Right lobe of liver (tissue), 6 donors: Measurements from ENCODE around the gene PYGM. TPM values are rescaled to one million over a fixed set of nuclear protein-coding genes. Genes with fewer than 3 reads are reported as not detected.

Experiments
- ATAC-seq, 4 donors: fragments of 200-7000 bp; cut with Tn5 transposase; one replicate each; pipeline ENCODE4 v1.9.1; 2020; ENCODE audit warnings: mild to moderate bottlenecking in 4 of 4, moderate library complexity in 4 of 4
- DNase-seq, 3 donors: peaks; one replicate each; pipeline ENCODE4 v3.0.0-alpha.2; 2020
- H3K27ac ChIP-seq, 3 donors: fragments of 200-600 bp; one replicate each; pipeline ENCODE4 v1.8.0; 2022
- H3K27me3 ChIP-seq, 2 donors: fragments of 200-600 bp; one replicate each; pipeline ENCODE4 v1.8.0; 2022
- H3K36me3 ChIP-seq, 4 donors: fragments of 200-600 bp; sonication (generic) in 1 of 4; one replicate each; pipeline versions ENCODE4 v1.5.1 to v1.8.0; 2017 to 2022; ENCODE audit warnings: control low read depth in 1 of 4
- H3K4me1 ChIP-seq, 4 donors: fragments of 200-600 bp; sonication (generic) in 1 of 4; one replicate each; pipeline versions ENCODE4 v1.5.1 to v1.8.0; 2017 to 2022; ENCODE audit warnings: control low read depth in 1 of 4
- H3K4me3 ChIP-seq, 3 donors: fragments of 200-600 bp; one replicate each; pipeline ENCODE4 v1.8.0; 2022
- H3K9me3 ChIP-seq, 4 donors: fragments of 200-600 bp; sonication (generic) in 1 of 4; one replicate each; pipeline versions ENCODE4 v1.5.1 to v1.8.0; 2017 to 2022; ENCODE audit warnings: control low read depth in 1 of 4
- CTCF ChIP-seq, 4 donors: fragments of 200-600 bp in 3 of 4; fragments of 450-650 bp in 1 of 4; IDR thresholded peaks; one replicate each; pipeline versions ENCODE4 v1.5.1 to v1.8.0; 2016 to 2022; ENCODE audit warnings: antibody characterized with exemption in 4 of 4, mild to moderate bottlenecking in 2 of 4
- POLR2A ChIP-seq: fragments of 450-650 bp; IDR thresholded peaks from one replicate; pipeline ENCODE4 v1.6.1; 2017; ENCODE audit warnings: antibody characterized with exemption, mild to moderate bottlenecking
- WGBS: methylation state at CpG from one replicate; pipeline ENCODE4 v1.1.6; 2018; ENCODE audit warnings: low coverage, low lambda C conversion rate; ENCODE audit not compliant: insufficient coverage; ENCODE audit errors: missing lambda C conversion rate; 5-methylcytosine and 5-hydroxymethylcytosine counted together
- intact Hi-C, 2 donors: fragments of 100-400 bp; cut with DNase I; formaldehyde crosslinking; loops; one replicate each; pipeline versions ENCODE4 v1.11.2 to v1.14.1; 2022
- total RNA-seq, 6 experiments: library from RNA; depleted of rRNA in 2 of 6; stranded (reverse); fragments of >200 nt in 2 of 6; fragmentation: NEBNext Ultra II Directional in 3 of 6; extraction: Animal tissue kit (Norgen Biotek cat#: 25700) in 3 of 6; gene quantifications; one replicate each; pipeline versions ENCODE4 v1.1.0 to v1.2.4, GENCODE V29; 2016 to 2023
- donor health status: DM: no; HTN: yes; CAD: no.
- donor health status: DM: no; HTN: no; CAD: no.
- donor health status: DM: no; HTN: no; CAD: no.
- donor health status: DM: no; HTN: yes; CAD: no.
- donor health status: DM: no; HTN: yes; CAD: no.

The PYGM gene
- total RNA-seq, 6 experiments from 2014 or later, result 0.24 to 1.4 (median 0.47) TPM

- no peak for TF ChIP-seq CTCF (IDR thresholded peaks at IDR 0.05)
- TF ChIP-seq POLR2A, result no peak
- no peak overlapping the region for H3K4me3 ChIP-seq
- DNase-seq, result no peak
- WGBS, result 63% methylated on average over 5 of the region's 7 CpGs
- H3K27ac ChIP-seq, result no peak overlapping the region
- H3K36me3 ChIP-seq, result peaks cover 6 to 31% (median 15%) of the 10 kb centered on the region in 4 donors
- no peaks in the 10 kb centered on the region for H3K4me1 ChIP-seq
- H3K9me3 ChIP-seq, result no peaks in the 10 kb centered on the region
- intact Hi-C loops, result loop anchor here in 1 of 2 donors (10.0 kb wide), 1 partner anchor 76 kb away; no protein-coding TSS in a partner anchor
- ATAC-seq, result peak in 1 of 4 donors; percentile 2
- no peaks in the 10 kb centered on the region for H3K27me3 ChIP-seq
Measured at GRCh38 chr11:64760759-64761420, 1.1 kb upstream of the PYGM start.

DNA sequence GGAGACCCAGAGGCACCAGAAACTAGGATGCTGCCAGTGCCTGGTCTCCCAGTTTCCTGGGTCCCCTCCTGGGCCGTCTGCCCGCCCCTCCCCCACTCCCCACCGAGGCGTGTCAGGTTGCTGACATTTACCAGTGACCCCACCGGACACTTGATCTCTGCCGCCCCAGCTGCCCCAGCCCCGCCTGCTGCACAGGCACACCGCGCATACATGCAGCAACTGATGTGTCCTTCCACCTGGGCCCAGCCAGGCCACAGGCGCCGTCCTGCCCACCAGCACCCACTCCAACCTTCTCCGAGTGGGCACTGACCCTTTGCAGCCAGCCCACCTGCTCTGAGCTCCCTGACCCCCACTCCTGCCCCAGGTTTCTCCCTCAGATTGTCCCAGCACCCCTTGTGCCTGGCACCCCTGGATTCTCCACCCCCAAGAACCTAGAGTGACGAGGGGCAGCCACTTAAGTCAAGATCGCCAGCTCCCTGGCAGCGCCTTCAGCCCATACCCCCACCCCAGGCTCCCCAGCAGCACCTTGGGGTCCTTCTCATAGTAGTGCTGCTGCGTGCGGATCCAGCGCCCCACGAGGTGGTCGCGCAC lies 548 bp downstream of the PYGM start:
- H3K4me1 ChIP-seq, result no peaks in the 10 kb centered on the region
- no peak for ATAC-seq
- H3K27me3 ChIP-seq, result no peaks in the 10 kb centered on the region
- no peak overlapping the region for H3K4me3 ChIP-seq
- H3K9me3 ChIP-seq, result no peaks in the 10 kb centered on the region
- no peak overlapping the region for H3K27ac ChIP-seq
- intact Hi-C loops, result no loop called here
- peaks cover 0 to 15% (median 4%) of the 10 kb centered on the region in 4 donors for H3K36me3 ChIP-seq
- DNase-seq, result peak in 1 of 3 donors; percentile 51
- 69% methylated on average over 8 of the region's 21 CpGs for WGBS
- no peak for TF ChIP-seq POLR2A
- no peak for TF ChIP-seq CTCF (IDR thresholded peaks at IDR 0.05)

- H3K4me3 ChIP-seq, result no peak overlapping the region
- peak in 1 of 3 donors; percentile 51 for DNase-seq
- peaks cover 0 to 7% (median under 1%) of the 10 kb centered on the region in 4 donors for H3K36me3 ChIP-seq
- no peaks in the 10 kb centered on the region for H3K9me3 ChIP-seq
- no peak overlapping the region for H3K27ac ChIP-seq
- intact Hi-C loops, result no loop called here
- no peaks in the 10 kb centered on the region for H3K4me1 ChIP-seq
- WGBS, result 89% methylated on average over 5 of the region's 15 CpGs
- ATAC-seq, result no peak
- TF ChIP-seq POLR2A (no peak), CTCF (IDR thresholded peaks at IDR 0.05) (no peak)
- H3K27me3 ChIP-seq, result no peaks in the 10 kb centered on the region
Measured at GRCh38 chr11:64758330-64759079, 1.3 kb downstream of the PYGM start.

DNA sequence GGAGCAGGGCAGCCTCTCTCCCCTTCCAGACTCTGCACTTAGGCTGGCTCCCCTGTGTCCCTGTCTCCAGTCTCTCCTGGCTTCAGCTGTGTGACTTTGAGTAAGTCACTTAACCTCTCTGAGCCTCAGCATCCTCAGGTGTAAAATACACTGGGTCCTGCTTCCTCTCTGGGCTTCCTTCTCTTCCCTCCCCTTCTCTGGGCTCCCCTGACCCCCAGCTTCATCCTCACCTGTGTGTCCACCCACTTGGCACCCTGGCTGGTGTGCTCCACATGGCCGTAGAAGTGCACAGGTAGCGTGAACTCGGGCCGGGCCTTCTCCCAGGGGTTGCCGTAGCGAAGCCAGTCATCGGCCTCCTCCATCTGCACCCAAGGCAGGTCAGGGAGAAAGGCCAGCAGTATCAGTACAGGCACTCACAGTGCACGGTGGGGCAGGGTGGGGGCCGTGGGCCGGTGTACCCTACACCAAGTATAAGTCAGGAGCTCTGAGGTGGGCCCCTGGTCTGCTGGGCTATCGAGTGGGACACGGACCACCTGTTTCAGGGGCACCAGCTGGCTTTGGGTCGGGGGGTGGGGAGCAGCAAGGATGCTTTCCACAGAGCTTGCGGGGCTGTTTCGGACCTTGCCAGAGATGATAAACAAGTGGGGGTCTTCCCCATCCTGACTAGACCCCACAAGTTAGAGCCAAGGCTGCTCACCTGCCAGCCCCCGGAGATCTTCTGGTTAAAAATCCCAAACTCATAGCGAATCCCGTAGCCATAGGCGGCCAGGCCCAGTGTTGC lies 2.0 kb downstream of the PYGM start:
- Histone ChIP-seq H3K4me3 (no peak overlapping the region), H3K27ac (no peak overlapping the region), H3K9me3 (no peaks in the 10 kb centered on the region), H3K27me3 (no peaks in the 10 kb centered on the region), H3K36me3 (peaks cover 0 to under 1% (median 0%) of the 10 kb centered on the region in 4 donors), H3K4me1 (no peaks in the 10 kb centered on the region)
- TF ChIP-seq POLR2A (no peak), CTCF (IDR thresholded peaks at IDR 0.05) (no peak)
- intact Hi-C loops, result no loop called here
- DNase-seq (peak in 1 of 3 donors; percentile 49), ATAC-seq (no peak)
- 90% methylated on average over 5 of the region's 19 CpGs for WGBS
